ENCODE measurements around the gene SAMD4A.
"Not testable (repeated sequence)": the region's sequence is repeated elsewhere in the genome, so short reads cannot be mapped to it uniquely, and the experiment has no call there.

SAMD4A gene

GRCh38 chr14:54624005-54624358, 57.1 kb downstream of the SAMD4A start:
- H3K4me3 Mint-ChIP-seq; H3K9me3 Mint-ChIP-seq; DNase-seq (ENCODE audit: low spot score in 2 of 2); H3K36me3 Mint-ChIP-seq; ATAC-seq (ENCODE audit: low read depth); H3K27me3 Mint-ChIP-seq; H3K27ac Mint-ChIP-seq: not testable (repeated sequence)
- H3K4me1 Mint-ChIP-seq = peaks cover 38% of the 10 kb centered on the region

- H3K9me3 Mint-ChIP-seq = no peaks in the 10 kb centered on the region
- H3K27ac Mint-ChIP-seq = peak overlapping the region; percentile 53
- DNase-seq (ENCODE audit: low spot score in 2 of 2) (no peak), ATAC-seq (ENCODE audit: low read depth) (no peak)
- H3K4me3 Mint-ChIP-seq = no peak overlapping the region
- H3K27me3 Mint-ChIP-seq = no peaks in the 10 kb centered on the region
- H3K4me1 Mint-ChIP-seq = peaks cover 46% of the 10 kb centered on the region
- peaks cover 2% of the 10 kb centered on the region for H3K36me3 Mint-ChIP-seq
These were observed 58.2 kb downstream of the SAMD4A start for GRCh38 chr14:54625112-54625511.

GRCh38 chr14:54627219-54627539, 60.3 kb downstream of the SAMD4A start:
- peaks cover 49% of the 10 kb centered on the region for H3K4me1 Mint-ChIP-seq
- ATAC-seq (ENCODE audit: low read depth) = peak; percentile 10
- H3K36me3 Mint-ChIP-seq = peaks cover 2% of the 10 kb centered on the region
- H3K4me3 Mint-ChIP-seq = peak overlapping the region; percentile 67
- no peak for DNase-seq (ENCODE audit: low spot score in 2 of 2)
- no peaks in the 10 kb centered on the region for H3K27me3 Mint-ChIP-seq
- H3K27ac Mint-ChIP-seq = peak overlapping the region; percentile 92
- no peaks in the 10 kb centered on the region for H3K9me3 Mint-ChIP-seq

- Mint-ChIP-seq H3K27ac (peak overlapping the region; percentile 92), H3K27me3 (no peaks in the 10 kb centered on the region), H3K36me3 (peaks cover 5% of the 10 kb centered on the region), H3K4me3 (peak overlapping the region; percentile 67), H3K9me3 (no peaks in the 10 kb centered on the region), H3K4me1 (peaks cover 44% of the 10 kb centered on the region)
- ATAC-seq (ENCODE audit: low read depth) = peak; percentile 86
- peak in 1 of 2 donors; percentile 24 for DNase-seq (ENCODE audit: low spot score in 2 of 2)
These were observed 60.8 kb downstream of the SAMD4A start for GRCh38 chr14:54627540-54628363.

- H3K27ac Mint-ChIP-seq = peak overlapping the region; percentile 92
- no peak for DNase-seq (ENCODE audit: low spot score in 2 of 2)
- no peaks in the 10 kb centered on the region for H3K9me3 Mint-ChIP-seq
- H3K36me3 Mint-ChIP-seq = peaks cover 3% of the 10 kb centered on the region
- peaks cover 45% of the 10 kb centered on the region for H3K4me1 Mint-ChIP-seq
- H3K27me3 Mint-ChIP-seq = no peaks in the 10 kb centered on the region
- ATAC-seq (ENCODE audit: low read depth) = no peak
- no peak overlapping the region for H3K4me3 Mint-ChIP-seq
These were observed 62.3 kb downstream of the SAMD4A start for GRCh38 chr14:54629183-54629582.

- Mint-ChIP-seq H3K27ac (peak overlapping the region; percentile 28), H3K9me3 (no peaks in the 10 kb centered on the region), H3K4me1 (peaks cover 45% of the 10 kb centered on the region), H3K4me3 (peak overlapping the region; percentile 0), H3K27me3 (no peaks in the 10 kb centered on the region), H3K36me3 (peaks cover 3% of the 10 kb centered on the region)
- ATAC-seq (ENCODE audit: low read depth) = no peak
- no peak for DNase-seq (ENCODE audit: low spot score in 2 of 2)
These were observed 62.9 kb downstream of the SAMD4A start for GRCh38 chr14:54629635-54630360.

- DNase-seq (ENCODE audit: low spot score in 2 of 2) = no peak
- H3K4me3 Mint-ChIP-seq = no peak overlapping the region
- peaks cover 5% of the 10 kb centered on the region for H3K36me3 Mint-ChIP-seq
- no peaks in the 10 kb centered on the region for H3K27me3 Mint-ChIP-seq
- no peak overlapping the region for H3K27ac Mint-ChIP-seq
- ATAC-seq (ENCODE audit: low read depth) = no peak
- no peaks in the 10 kb centered on the region for H3K9me3 Mint-ChIP-seq
- peaks cover 41% of the 10 kb centered on the region for H3K4me1 Mint-ChIP-seq
These were observed 64.1 kb downstream of the SAMD4A start for GRCh38 chr14:54631016-54631415.

- H3K36me3 Mint-ChIP-seq = peaks cover 6% of the 10 kb centered on the region
- ATAC-seq (ENCODE audit: low read depth) = no peak
- H3K27me3 Mint-ChIP-seq = no peaks in the 10 kb centered on the region
- no peaks in the 10 kb centered on the region for H3K9me3 Mint-ChIP-seq
- H3K4me1 Mint-ChIP-seq = peaks cover 37% of the 10 kb centered on the region
- H3K4me3 Mint-ChIP-seq = no peak overlapping the region
- no peak for DNase-seq (ENCODE audit: low spot score in 2 of 2)
- no peak overlapping the region for H3K27ac Mint-ChIP-seq
These were observed 65.5 kb downstream of the SAMD4A start for GRCh38 chr14:54632452-54632851.

- Mint-ChIP-seq H3K27me3 (no peaks in the 10 kb centered on the region), H3K4me3 (no peak overlapping the region), H3K9me3 (no peaks in the 10 kb centered on the region), H3K4me1 (peaks cover 32% of the 10 kb centered on the region), H3K27ac (no peak overlapping the region), H3K36me3 (peaks cover 6% of the 10 kb centered on the region)
- ATAC-seq (ENCODE audit: low read depth) (no peak), DNase-seq (ENCODE audit: low spot score in 2 of 2) (no peak)
These were observed 66.1 kb downstream of the SAMD4A start for GRCh38 chr14:54633076-54633475.

- Mint-ChIP-seq H3K9me3 (no peaks in the 10 kb centered on the region), H3K27ac (no peak overlapping the region), H3K4me1 (peaks cover 24% of the 10 kb centered on the region), H3K27me3 (no peaks in the 10 kb centered on the region), H3K4me3 (no peak overlapping the region), H3K36me3 (peaks cover 3% of the 10 kb centered on the region)
- DNase-seq (ENCODE audit: low spot score in 2 of 2) (no peak), ATAC-seq (ENCODE audit: low read depth) (no peak)
These were observed 70.6 kb downstream of the SAMD4A start for GRCh38 chr14:54637270-54638134.

- Mint-ChIP-seq H3K27ac (no peak overlapping the region), H3K27me3 (no peaks in the 10 kb centered on the region), H3K9me3 (no peaks in the 10 kb centered on the region), H3K4me3 (no peak overlapping the region), H3K36me3 (peaks cover 3% of the 10 kb centered on the region), H3K4me1 (peaks cover 23% of the 10 kb centered on the region)
- DNase-seq (ENCODE audit: low spot score in 2 of 2) = no peak
- ATAC-seq (ENCODE audit: low read depth) = no peak
These were observed 71.2 kb downstream of the SAMD4A start for GRCh38 chr14:54638135-54638446.

GRCh38 chr14:54639611-54640010, 72.7 kb downstream of the SAMD4A start:
- Mint-ChIP-seq H3K27me3 (no peaks in the 10 kb centered on the region), H3K27ac (no peak overlapping the region), H3K4me1 (peaks cover 19% of the 10 kb centered on the region), H3K9me3 (no peaks in the 10 kb centered on the region), H3K4me3 (no peak overlapping the region), H3K36me3 (peaks cover 3% of the 10 kb centered on the region)
- no peak for DNase-seq (ENCODE audit: low spot score in 2 of 2)
- no peak for ATAC-seq (ENCODE audit: low read depth)

GRCh38 chr14:54640506-54640905, 73.6 kb downstream of the SAMD4A start:
- Mint-ChIP-seq H3K27ac (no peak overlapping the region), H3K4me3 (no peak overlapping the region), H3K36me3 (peaks cover 3% of the 10 kb centered on the region), H3K4me1 (peaks cover 19% of the 10 kb centered on the region), H3K27me3 (no peaks in the 10 kb centered on the region), H3K9me3 (no peaks in the 10 kb centered on the region)
- DNase-seq (ENCODE audit: low spot score in 2 of 2) (no peak), ATAC-seq (ENCODE audit: low read depth) (no peak)

GRCh38 chr14:54642121-54642520, 75.2 kb downstream of the SAMD4A start:
- no peak overlapping the region for H3K27ac Mint-ChIP-seq
- no peaks in the 10 kb centered on the region for H3K27me3 Mint-ChIP-seq
- DNase-seq (ENCODE audit: low spot score in 2 of 2) (no peak), ATAC-seq (ENCODE audit: low read depth) (no peak)
- no peaks in the 10 kb centered on the region for H3K36me3 Mint-ChIP-seq
- no peak overlapping the region for H3K4me3 Mint-ChIP-seq
- H3K4me1 Mint-ChIP-seq = peaks cover 14% of the 10 kb centered on the region
- no peaks in the 10 kb centered on the region for H3K9me3 Mint-ChIP-seq

Data from memory B cell (primary cell).